HEK293 (cell line): ENCODE measurements around the gene PRTFDC1.

ENCODE experiments used
- CTCF ChIA-PET: fragments of 350-600 bp; formaldehyde crosslinking; extraction: SDS; loops from one replicate; lab custom pipeline; 2021; ENCODE audit warnings: antibody characterized with exemption; lab: Yijun Ruan, JAX
- POLR2A ChIA-PET: fragments of 300-600 bp; formaldehyde crosslinking; extraction: SDS; loops from one replicate; lab custom pipeline; 2020; ENCODE audit warnings: antibody characterized with exemption, inconsistent platforms; lab: Yijun Ruan, JAX
- H3K27ac ChIP-seq: fragments of 200-500 bp; sonication (Bioruptor generic); 2 replicates; pipeline ENCODE4 v1.5.1; 2014; ENCODE audit warnings: low read depth, low read length, control low read depth, inconsistent platforms; ENCODE audit errors: extremely low read depth
- H3K36me3 ChIP-seq, 2 experiments: fragments of 200-500 bp in 1 of 2; sonication (Bioruptor generic) in 1 of 2; 1 replicate in 1 of 2; 2 replicates in 1 of 2; pipeline ENCODE4 v1.5.1; 2014 to 2017; ENCODE audit warnings: inconsistent platforms in 2 of 2, low read length in 2 of 2; ENCODE audit not compliant: control insufficient read depth in 2 of 2, insufficient read depth in 1 of 2
- H3K4me1 ChIP-seq: fragments of 200-500 bp; sonication (Bioruptor generic); 2 replicates; pipeline ENCODE4 v1.5.1; 2014; ENCODE audit warnings: mild to moderate bottlenecking, low read length, inconsistent platforms; ENCODE audit not compliant: control insufficient read depth, insufficient read depth
- H3K4me3 ChIP-seq: 2 replicates; pipeline ENCODE4 v1.5.1; 2011; ENCODE audit warnings: low read depth, mild to moderate bottlenecking, control low read depth, low read length, moderate library complexity
- H3K9me3 ChIP-seq: fragments of 200-500 bp; sonication (Bioruptor generic); 2 replicates; pipeline ENCODE4 v1.5.1; 2014; ENCODE audit warnings: low read depth, low read length, inconsistent platforms; ENCODE audit not compliant: control insufficient read depth, insufficient read depth
- KLF7 ChIP-seq: fragments of 450-650 bp; formaldehyde crosslinking; IDR thresholded peaks from 2 replicates; pipeline ENCODE4 v1.5.1; 2016; ENCODE audit warnings: missing biosample characterization, missing genetic modification characterization, borderline replicate concordance
- OSR2 ChIP-seq: fragments of 450-650 bp; formaldehyde crosslinking; IDR thresholded peaks from 2 replicates; pipeline ENCODE4 v1.5.1; 2016; ENCODE audit warnings: missing biosample characterization, missing genetic modification characterization
- PRDM6 ChIP-seq: fragments of 450-650 bp; formaldehyde crosslinking; IDR thresholded peaks from 2 replicates; pipeline ENCODE4 v1.5.1; 2017; ENCODE audit warnings: missing biosample characterization, missing genetic modification characterization
- REPIN1 ChIP-seq: fragments of 450-650 bp; formaldehyde crosslinking; IDR thresholded peaks from 2 replicates; pipeline ENCODE4 v1.5.1; 2017; ENCODE audit warnings: missing biosample characterization, missing genetic modification characterization, low read depth
- SP7 ChIP-seq: fragments of 450-650 bp; formaldehyde crosslinking; IDR thresholded peaks from 2 replicates; pipeline ENCODE4 v1.5.1; 2016; ENCODE audit warnings: missing biosample characterization, missing genetic modification characterization
- YY1 ChIP-seq: fragments of 450-650 bp; formaldehyde crosslinking; IDR thresholded peaks from 2 replicates; pipeline ENCODE4 v1.5.1; 2018; ENCODE audit warnings: missing biosample characterization, missing genetic modification characterization
- ZBTB11 ChIP-seq: fragments of 450-650 bp; formaldehyde crosslinking; conservative IDR thresholded peaks from 2 replicates; pipeline ENCODE4 v1.5.1; 2016; ENCODE audit warnings: low read depth, missing biosample characterization, missing genetic modification characterization
- ZBTB49 ChIP-seq: fragments of 450-650 bp; formaldehyde crosslinking; IDR thresholded peaks from 2 replicates; pipeline ENCODE4 v1.5.1; 2016; ENCODE audit warnings: missing biosample characterization, missing genetic modification characterization, low read depth
- ZIC2 ChIP-seq: fragments of 450-650 bp; formaldehyde crosslinking; IDR thresholded peaks from 2 replicates; pipeline ENCODE4 v1.5.1; 2016; ENCODE audit warnings: missing biosample characterization, missing genetic modification characterization
- ZNF184 ChIP-seq: fragments of 450-650 bp; IDR thresholded peaks from 2 replicates; pipeline ENCODE4 v1.5.1; 2018; ENCODE audit warnings: missing biosample characterization, mild to moderate bottlenecking, missing genetic modification characterization
- ZNF221 ChIP-seq: fragments of 450-650 bp; formaldehyde crosslinking; IDR thresholded peaks from 2 replicates; pipeline ENCODE4 v1.5.1; 2017; ENCODE audit warnings: missing biosample characterization, missing genetic modification characterization, borderline replicate concordance
- ZNF223 ChIP-seq: fragments of 450-650 bp; formaldehyde crosslinking; IDR thresholded peaks from 2 replicates; pipeline ENCODE4 v1.5.1; 2016; ENCODE audit warnings: missing biosample characterization, missing genetic modification characterization
- ZNF24 ChIP-seq: fragments of 450-650 bp; formaldehyde crosslinking; IDR thresholded peaks from 2 replicates; pipeline ENCODE4 v1.5.1; 2016; ENCODE audit warnings: missing biosample characterization, missing genetic modification characterization
- ZNF274 ChIP-seq, 2 experiments: fragments of 200-500 bp in 1 of 2; fragments of 450-650 bp in 1 of 2; sonication (Bioruptor generic) in 1 of 2; formaldehyde crosslinking in 1 of 2; IDR thresholded peaks; 2 replicates each; pipeline versions ENCODE4 v1.5.1 to v1.6.1; 2014 to 2016; ENCODE audit warnings: borderline replicate concordance in 1 of 2, inconsistent platforms in 1 of 2, low read length in 1 of 2, missing biosample characterization in 1 of 2, missing genetic modification characterization in 1 of 2
- ZNF350 ChIP-seq: fragments of 450-650 bp; formaldehyde crosslinking; IDR thresholded peaks from 2 replicates; pipeline ENCODE4 v1.5.0; 2017; ENCODE audit warnings: missing biosample characterization, mild to moderate bottlenecking, missing genetic modification characterization
- ZNF354C ChIP-seq: fragments of 450-650 bp; formaldehyde crosslinking; IDR thresholded peaks from 2 replicates; pipeline ENCODE4 v1.5.1; 2016; ENCODE audit warnings: missing biosample characterization, missing genetic modification characterization, low read depth, borderline replicate concordance
- ZNF529 ChIP-seq: fragments of 450-650 bp; formaldehyde crosslinking; IDR thresholded peaks from 2 replicates; pipeline ENCODE4 v1.5.1; 2017; ENCODE audit warnings: missing genetic modification characterization, missing biosample characterization; ENCODE audit not compliant: insufficient replicate concordance
- ZNF561 ChIP-seq: fragments of 450-650 bp; IDR thresholded peaks from 2 replicates; pipeline ENCODE4 v1.5.1; 2018; ENCODE audit warnings: missing biosample characterization, missing genetic modification characterization, borderline replicate concordance
- ZNF580 ChIP-seq: fragments of 450-650 bp; formaldehyde crosslinking; IDR thresholded peaks from 2 replicates; pipeline ENCODE4 v1.5.1; 2016; ENCODE audit warnings: missing biosample characterization, missing genetic modification characterization
- ZNF585B ChIP-seq: fragments of 450-650 bp; formaldehyde crosslinking; IDR thresholded peaks from 2 replicates; pipeline ENCODE4 v1.5.1; 2016; ENCODE audit warnings: missing biosample characterization, missing genetic modification characterization
- ZNF670 ChIP-seq: fragments of 450-650 bp; formaldehyde crosslinking; IDR thresholded peaks from 2 replicates; pipeline ENCODE4 v1.5.1; 2016; ENCODE audit warnings: missing biosample characterization, missing genetic modification characterization, low read depth
- ZNF677 ChIP-seq: fragments of 450-650 bp; IDR thresholded peaks from 2 replicates; pipeline ENCODE4 v1.5.0; 2018; ENCODE audit warnings: missing biosample characterization, mild to moderate bottlenecking, missing genetic modification characterization, moderate library complexity
- ZNF785 ChIP-seq: fragments of 450-650 bp; formaldehyde crosslinking; IDR thresholded peaks from 2 replicates; pipeline ENCODE4 v1.5.1; 2016; ENCODE audit warnings: missing biosample characterization, missing genetic modification characterization
- ZNF791 ChIP-seq: fragments of 450-650 bp; formaldehyde crosslinking; IDR thresholded peaks from 2 replicates; pipeline ENCODE4 v1.5.1; 2016; ENCODE audit warnings: missing biosample characterization, missing genetic modification characterization
- ZSCAN18 ChIP-seq: fragments of 450-650 bp; formaldehyde crosslinking; IDR thresholded peaks from 2 replicates; pipeline ENCODE4 v1.5.1; 2016; ENCODE audit warnings: missing biosample characterization, missing genetic modification characterization
- ZSCAN4 ChIP-seq: fragments of 450-650 bp; formaldehyde crosslinking; IDR thresholded peaks from 2 replicates; pipeline ENCODE4 v1.5.1; 2017; ENCODE audit warnings: missing biosample characterization, missing genetic modification characterization

The PRTFDC1 gene

GRCh38 chr10:24857031-24857725 is 95.2 kb downstream of the PRTFDC1 start (continued):
- TF ChIP-seq ZNF350 (tag by site-specific recombination) (no peak), OSR2 (tag by site-specific recombination) (no peak), ZNF580 (tag by site-specific recombination) (no peak), ZNF184 (no peak), ZNF785 (tag by site-specific recombination) (no peak), ZNF585B (tag by site-specific recombination) (no peak), REPIN1 (tag by site-specific recombination) (no peak), ZNF677 (tag by site-specific recombination) (no peak), ZSCAN4 (no peak), ZNF529 (tag by site-specific recombination) (no peak)

- Histone ChIP-seq H3K4me3 (no peak overlapping the region), H3K27ac (no peak overlapping the region), H3K9me3 (no peaks in the 10 kb centered on the region), H3K36me3 (no peaks in the 10 kb centered on the region), H3K4me1 (peaks cover 3% of the 10 kb centered on the region; the same call in 1 of the 2 replicates)
- CTCF ChIA-PET, result interaction anchor here (1.2 kb wide), 1 partner anchor 12 kb away, joined by 3 read pairs; no protein-coding TSS in a partner anchor
- POLR2A ChIA-PET, result no interaction called here
- no peak for TF ChIP-seq ZNF670 (tag by site-specific recombination)
- TF ChIP-seq ZSCAN18, result no peak
- TF ChIP-seq ZBTB11 (tag by site-specific recombination), result no peak
- no peak for TF ChIP-seq ZNF223 (tag by site-specific recombination)
- TF ChIP-seq ZNF24, result no peak
- no peak for TF ChIP-seq ZNF561 (tag by site-specific recombination)
- no peak for TF ChIP-seq OSR2 (tag by site-specific recombination)
- no peak for TF ChIP-seq ZNF785 (tag by site-specific recombination)
- no peak for TF ChIP-seq ZNF221
- TF ChIP-seq SP7 (tag by site-specific recombination), result no peak
- no peak for TF ChIP-seq PRDM6
- no peak for TF ChIP-seq ZNF274 (IDR thresholded peaks at IDR 0.05; ENCODE audit: low read length)
- no peak for TF ChIP-seq ZNF274 (tag by site-specific recombination; IDR thresholded peaks at IDR 0.05; ENCODE audit: borderline replicate concordance)
- no peak for TF ChIP-seq ZNF791 (tag by site-specific recombination)
- TF ChIP-seq KLF7 (tag by site-specific recombination), result no peak
- no peak for TF ChIP-seq ZNF354C
- no peak for TF ChIP-seq YY1 (tag by site-specific recombination)
- TF ChIP-seq ZBTB49 (tag by site-specific recombination), result no peak
- TF ChIP-seq ZIC2 (tag by site-specific recombination), result no peak
Observed at GRCh38 chr10:24854256-24854655, 98.2 kb downstream of the PRTFDC1 start.
